ENCODE measurements around the gene REXO4. TPM values are rescaled to one million over a fixed set of nuclear protein-coding genes. Genes with fewer than 3 reads are reported as not detected.

Gene REXO4
- total and polyA plus RNA-seq, 2 of the 4 experiments (the other 2 are of a cell fraction) = 16.1 to 21.8 TPM

DNA sequence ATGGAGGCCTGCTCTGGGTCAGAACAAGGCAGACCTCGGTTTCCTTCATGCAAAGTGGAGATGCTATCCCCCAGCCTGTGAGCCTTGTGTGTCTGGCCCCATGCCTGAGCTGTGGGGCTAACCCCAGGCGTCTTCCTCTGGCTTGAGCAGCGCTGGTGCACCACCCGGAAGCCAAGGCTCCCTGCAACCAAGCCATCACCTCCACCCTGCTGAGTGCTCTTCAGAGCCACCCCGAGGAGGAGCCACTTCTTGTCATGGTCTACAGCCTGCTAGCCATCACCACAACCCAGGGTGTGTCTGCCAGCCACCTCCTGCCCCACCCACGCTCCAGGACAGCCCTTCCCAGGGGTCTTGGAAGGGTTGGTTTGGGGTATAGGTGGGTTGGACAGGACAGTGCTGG lies 16.2 kb downstream of the REXO4 start:
- intact Hi-C loops (cut with micrococcal nuclease) = no loop called here
- H3K27ac ChIP-seq (ENCODE audit: insufficient read depth, low read length) = no peak overlapping the region
- no peak overlapping the region for H3K4me3 ChIP-seq (ENCODE audit: insufficient read depth, low read depth, low read length)
- 0 out of 2 replicates have a peak, but pooled peaks cover 4% of the 10 kb centered on the region for H3K9me1 ChIP-seq (ENCODE audit: insufficient read depth, low read length)
- no peak overlapping the region for H3K4me2 ChIP-seq (ENCODE audit: low read depth, low read length)
- H3K23ac ChIP-seq (ENCODE audit: low read depth, low read length) = no peak overlapping the region
- H3K36me3 ChIP-seq (ENCODE audit: control insufficient read depth, insufficient read depth, low read length) = peaks cover 13% of the 10 kb centered on the region
- ChIA-PET POLR2A (ENCODE audit: unreplicated experiment) (no interaction called here), CTCF (no interaction called here)
- dilution Hi-C loops (cut with HindIII; ENCODE audit: low sequenced_read_pairs, unreplicated experiment) = no loop called here
- 91% methylated on average over 1 of the region's 6 CpGs; no CpG with 5 or more reads in 1 of the 2 experiments for WGBS, 2 experiments (ENCODE audit: extremely low coverage in 2 of 2, insufficient read length in 1 of 2)
- no peak overlapping the region for H2BK15ac ChIP-seq (ENCODE audit: low read depth, low read length)
- peaks cover 8% of the 10 kb centered on the region for H3K27me3 ChIP-seq (ENCODE audit: control insufficient read depth, insufficient read depth, low read length)
- no peaks in the 10 kb centered on the region for H3K9me3 ChIP-seq (ENCODE audit: control insufficient read depth, insufficient read depth, low read length)
- H3K4me1 ChIP-seq (ENCODE audit: control insufficient read depth, insufficient read depth, low read length) = peaks cover 2% of the 10 kb centered on the region; the same call in 1 of the 2 replicates
- in situ Hi-C loops (cut with MboI; ENCODE audit: low sequenced_read_pairs) = loop anchor here (10.0 kb wide), 2 partner anchors 83 to 323 kb away; no protein-coding TSS in a partner anchor
- no peak overlapping the region for H3K14ac ChIP-seq (replicated peaks; ENCODE audit: low read depth, low read length)
- peaks cover 9% of the 10 kb centered on the region; the same call in 1 of the 2 replicates for H4K20me1 ChIP-seq (ENCODE audit: insufficient read depth, low read length)
- no peak overlapping the region for H2BK20ac ChIP-seq (ENCODE audit: low read depth, low read length)
- H4K91ac ChIP-seq (ENCODE audit: insufficient read depth, low read depth, low read length) = no peak overlapping the region
- H3K18ac ChIP-seq (ENCODE audit: low read depth, low read length) = no peak overlapping the region
- H3K4ac ChIP-seq (ENCODE audit: low read depth, low read length) = no peak overlapping the region
- H3K79me1 ChIP-seq (ENCODE audit: low read depth in 1 of 2, low read length in 2 of 2) = peaks cover 0 to 15% of the 10 kb centered on the region in 2 experiments; a peak in 1 of 4 replicates
- no peak overlapping the region for H4K8ac ChIP-seq (ENCODE audit: low read depth in 2 of 2, low read length in 2 of 2)
- H2BK5ac ChIP-seq (ENCODE audit: low read depth, low read length, poor library complexity, severe bottlenecking) = no peak overlapping the region
- TF ChIP-seq, protein P1, sequence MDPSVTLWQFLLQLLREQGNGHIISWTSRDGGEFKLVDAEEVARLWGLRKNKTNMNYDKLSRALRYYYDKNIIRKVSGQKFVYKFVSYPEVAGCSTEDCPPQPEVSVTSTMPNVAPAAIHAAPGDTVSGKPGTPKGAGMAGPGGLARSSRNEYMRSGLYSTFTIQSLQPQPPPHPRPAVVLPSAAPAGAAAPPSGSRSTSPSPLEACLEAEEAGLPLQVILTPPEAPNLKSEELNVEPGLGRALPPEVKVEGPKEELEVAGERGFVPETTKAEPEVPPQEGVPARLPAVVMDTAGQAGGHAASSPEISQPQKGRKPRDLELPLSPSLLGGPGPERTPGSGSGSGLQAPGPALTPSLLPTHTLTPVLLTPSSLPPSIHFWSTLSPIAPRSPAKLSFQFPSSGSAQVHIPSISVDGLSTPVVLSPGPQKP (IDR thresholded peaks at IDR 0.05; ENCODE audit: borderline replicate concordance, low read depth, low read length) = no peak
- TF ChIP-seq, protein P2, sequence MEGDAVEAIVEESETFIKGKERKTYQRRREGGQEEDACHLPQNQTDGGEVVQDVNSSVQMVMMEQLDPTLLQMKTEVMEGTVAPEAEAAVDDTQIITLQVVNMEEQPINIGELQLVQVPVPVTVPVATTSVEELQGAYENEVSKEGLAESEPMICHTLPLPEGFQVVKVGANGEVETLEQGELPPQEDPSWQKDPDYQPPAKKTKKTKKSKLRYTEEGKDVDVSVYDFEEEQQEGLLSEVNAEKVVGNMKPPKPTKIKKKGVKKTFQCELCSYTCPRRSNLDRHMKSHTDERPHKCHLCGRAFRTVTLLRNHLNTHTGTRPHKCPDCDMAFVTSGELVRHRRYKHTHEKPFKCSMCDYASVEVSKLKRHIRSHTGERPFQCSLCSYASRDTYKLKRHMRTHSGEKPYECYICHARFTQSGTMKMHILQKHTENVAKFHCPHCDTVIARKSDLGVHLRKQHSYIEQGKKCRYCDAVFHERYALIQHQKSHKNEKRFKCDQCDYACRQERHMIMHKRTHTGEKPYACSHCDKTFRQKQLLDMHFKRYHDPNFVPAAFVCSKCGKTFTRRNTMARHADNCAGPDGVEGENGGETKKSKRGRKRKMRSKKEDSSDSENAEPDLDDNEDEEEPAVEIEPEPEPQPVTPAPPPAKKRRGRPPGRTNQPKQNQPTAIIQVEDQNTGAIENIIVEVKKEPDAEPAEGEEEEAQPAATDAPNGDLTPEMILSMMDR (conservative IDR thresholded peaks at IDR 0.05; ENCODE audit: low read depth, low read length) = no peak
- TF ChIP-seq MAZ (IDR thresholded peaks at IDR 0.05; ENCODE audit: borderline replicate concordance, low read depth, low read length) (no peak), BHLHE40 (IDR thresholded peaks at IDR 0.05; ENCODE audit: low read depth, low read length) (no peak), NFE2L2 (IDR thresholded peaks at IDR 0.05; ENCODE audit: low read depth, low read length) (no peak)
- no peak overlapping the region for H2AK5ac ChIP-seq (ENCODE audit: low read depth, low read length)
- ATAC-seq (ENCODE audit: low read depth) (no peak), DNase-seq (no peak)
- no peak overlapping the region for H3K56ac ChIP-seq (ENCODE audit: extremely low read depth, insufficient read depth, low read length)
- no peak overlapping the region for H3K9ac ChIP-seq (ENCODE audit: low read depth, low read length)
- H2AFZ ChIP-seq (replicated peaks; ENCODE audit: low read length, poor library complexity) = no peak overlapping the region
- no peak overlapping the region for H4K5ac ChIP-seq (ENCODE audit: low read depth, low read length)
- BruUV-seq (replicated peaks) = no TSS peak
- H2BK120ac ChIP-seq (ENCODE audit: low read depth, low read length) = no peak overlapping the region
- peak overlapping the region; percentile 61 for H2AK9ac ChIP-seq (replicated peaks; ENCODE audit: low read depth, low read length, poor library complexity)
